ENCODE measurements around the gene EPHB1. TPM values are rescaled to one million over a fixed set of nuclear protein-coding genes. Genes with fewer than 3 reads are reported as not detected.

The EPHB1 gene
- total RNA-seq, 4 donors from 2014 or later = 2.3 to 5.6 (median 4.6) TPM

DNA sequence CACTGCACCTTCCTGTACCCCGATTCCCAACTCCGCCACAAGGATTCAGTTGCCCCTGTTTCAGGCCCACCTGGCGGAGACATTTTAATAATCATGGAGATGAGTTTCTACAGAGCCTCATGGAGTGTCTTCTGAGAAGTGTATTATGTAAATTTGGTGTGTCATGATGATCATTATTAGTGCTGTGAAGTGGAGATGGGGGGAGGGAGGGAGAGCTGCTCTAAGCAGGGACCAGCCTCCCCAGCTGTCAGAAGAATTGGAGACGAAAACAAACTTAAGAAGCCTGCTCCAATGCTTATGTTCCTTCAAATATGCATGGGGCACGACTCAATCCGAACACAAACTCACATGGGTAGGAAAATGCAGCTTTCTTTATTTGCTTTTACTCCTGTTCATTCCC, 127.8 kb downstream of the EPHB1 start:
- DNase-seq = no peak
- Histone ChIP-seq H3K9me3 (no peaks in the 10 kb centered on the region), H3K27ac (no peak overlapping the region), H3K36me3 (no peaks in the 10 kb centered on the region), H3K27me3 (no peaks in the 10 kb centered on the region), H3K4me1 (no peaks in the 10 kb centered on the region), H3K4me3 (replicated peaks in 1 of 3) (no peak overlapping the region)
- intact Hi-C loops (cut with DNase I) = no loop called here
- no peak for TF ChIP-seq POLR2A (IDR thresholded peaks at IDR 0.05)
- TF ChIP-seq, protein P1, sequence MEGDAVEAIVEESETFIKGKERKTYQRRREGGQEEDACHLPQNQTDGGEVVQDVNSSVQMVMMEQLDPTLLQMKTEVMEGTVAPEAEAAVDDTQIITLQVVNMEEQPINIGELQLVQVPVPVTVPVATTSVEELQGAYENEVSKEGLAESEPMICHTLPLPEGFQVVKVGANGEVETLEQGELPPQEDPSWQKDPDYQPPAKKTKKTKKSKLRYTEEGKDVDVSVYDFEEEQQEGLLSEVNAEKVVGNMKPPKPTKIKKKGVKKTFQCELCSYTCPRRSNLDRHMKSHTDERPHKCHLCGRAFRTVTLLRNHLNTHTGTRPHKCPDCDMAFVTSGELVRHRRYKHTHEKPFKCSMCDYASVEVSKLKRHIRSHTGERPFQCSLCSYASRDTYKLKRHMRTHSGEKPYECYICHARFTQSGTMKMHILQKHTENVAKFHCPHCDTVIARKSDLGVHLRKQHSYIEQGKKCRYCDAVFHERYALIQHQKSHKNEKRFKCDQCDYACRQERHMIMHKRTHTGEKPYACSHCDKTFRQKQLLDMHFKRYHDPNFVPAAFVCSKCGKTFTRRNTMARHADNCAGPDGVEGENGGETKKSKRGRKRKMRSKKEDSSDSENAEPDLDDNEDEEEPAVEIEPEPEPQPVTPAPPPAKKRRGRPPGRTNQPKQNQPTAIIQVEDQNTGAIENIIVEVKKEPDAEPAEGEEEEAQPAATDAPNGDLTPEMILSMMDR (IDR thresholded peaks at IDR 0.05) = no peak
- WGBS, 2 donors = 95% methylated on average over 6 of the region's 6 CpGs

DNA sequence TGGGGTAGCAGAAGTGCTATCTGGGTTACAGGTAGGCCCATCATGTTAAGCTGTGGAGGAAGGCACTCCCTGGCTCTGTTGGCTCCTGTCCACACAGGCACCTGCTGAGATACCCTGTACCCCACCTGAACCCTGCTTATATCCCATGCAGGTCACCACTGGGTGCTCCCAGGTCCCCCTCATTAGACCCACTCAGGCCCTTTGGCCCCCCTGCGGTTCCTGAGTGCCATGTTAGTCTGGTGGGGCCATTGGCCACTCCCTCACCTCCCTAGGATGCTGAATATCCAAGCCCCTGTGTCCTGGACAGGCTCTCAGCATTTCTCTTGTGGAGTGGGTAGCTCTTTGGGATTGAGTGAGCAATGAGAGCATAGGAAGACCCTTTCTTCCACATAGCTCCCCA, 128.2 kb downstream of the EPHB1 start:
- TF ChIP-seq POLR2A (IDR thresholded peaks at IDR 0.05) = no peak
- TF ChIP-seq, protein P1 (IDR thresholded peaks at IDR 0.05) = no peak
- Histone ChIP-seq H3K27ac (no peak overlapping the region), H3K4me3 (replicated peaks in 1 of 3) (no peak overlapping the region), H3K36me3 (no peaks in the 10 kb centered on the region), H3K27me3 (no peaks in the 10 kb centered on the region), H3K4me1 (no peaks in the 10 kb centered on the region), H3K9me3 (no peaks in the 10 kb centered on the region)
- no peak for DNase-seq
- intact Hi-C loops (cut with DNase I) = no loop called here
- 88 to 100% methylated on average over 1 of the region's 1 CpG for WGBS, 2 donors

DNA sequence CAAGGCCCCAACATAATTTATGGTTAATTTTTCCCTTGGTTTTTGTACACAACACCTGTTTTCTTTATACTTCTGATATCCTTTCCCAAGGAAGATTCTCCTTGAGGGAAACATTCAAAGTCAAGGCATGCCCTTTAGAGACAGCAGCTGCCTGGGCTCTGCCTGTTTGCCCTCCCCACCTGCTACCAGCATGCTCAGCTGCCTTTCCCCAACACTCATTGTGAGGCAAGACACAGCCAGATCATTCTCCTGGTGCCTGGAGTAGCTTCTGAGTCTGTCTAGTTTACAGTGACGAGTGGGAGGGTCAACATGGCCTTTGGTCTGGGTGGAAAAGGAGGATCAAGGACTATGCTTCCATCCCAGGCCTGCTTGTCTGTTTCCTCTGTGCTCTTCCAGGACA, 132.5 kb downstream of the EPHB1 start:
- H3K4me1 ChIP-seq = peaks cover 4 to 8% of the 10 kb centered on the region in 2 donors
- no peaks in the 10 kb centered on the region for H3K27me3 ChIP-seq
- intact Hi-C loops (cut with DNase I) = no loop called here
- no peak for DNase-seq
- TF ChIP-seq, protein P1 (IDR thresholded peaks at IDR 0.05) = no peak
- no peak for TF ChIP-seq POLR2A (IDR thresholded peaks at IDR 0.05)
- H3K27ac ChIP-seq = no peak overlapping the region
- no peak overlapping the region for H3K4me3 ChIP-seq (replicated peaks in 1 of 3)
- no peaks in the 10 kb centered on the region for H3K36me3 ChIP-seq
- 88 to 100% methylated on average over 1 of the region's 1 CpG for WGBS, 2 donors
- H3K9me3 ChIP-seq = no peaks in the 10 kb centered on the region

DNA sequence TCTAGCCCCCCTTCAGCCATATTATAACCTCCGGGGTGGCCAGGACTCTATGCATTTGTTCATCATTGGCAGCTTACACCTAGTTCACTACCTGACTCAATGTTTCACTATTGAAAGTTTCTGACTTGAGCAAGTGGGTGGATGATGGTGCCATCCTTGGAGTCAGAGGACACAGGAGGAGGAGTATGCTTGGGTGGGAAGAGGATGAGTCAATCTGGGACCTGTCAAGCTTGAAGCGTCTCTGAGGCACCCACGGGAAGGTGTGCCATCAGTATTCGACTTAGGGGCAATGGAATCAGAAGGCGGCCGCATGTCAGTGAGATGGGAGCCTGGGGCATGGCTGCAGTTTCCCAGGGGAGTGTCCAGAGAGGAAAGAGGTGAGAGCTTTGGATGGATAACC, 133.3 kb downstream of the EPHB1 start:
- no peak for TF ChIP-seq POLR2A (IDR thresholded peaks at IDR 0.05)
- TF ChIP-seq, protein P1 (IDR thresholded peaks at IDR 0.05) = no peak
- DNase-seq = no peak
- 83 to 95% methylated on average over 6 of the region's 6 CpGs for WGBS, 2 donors

DNA sequence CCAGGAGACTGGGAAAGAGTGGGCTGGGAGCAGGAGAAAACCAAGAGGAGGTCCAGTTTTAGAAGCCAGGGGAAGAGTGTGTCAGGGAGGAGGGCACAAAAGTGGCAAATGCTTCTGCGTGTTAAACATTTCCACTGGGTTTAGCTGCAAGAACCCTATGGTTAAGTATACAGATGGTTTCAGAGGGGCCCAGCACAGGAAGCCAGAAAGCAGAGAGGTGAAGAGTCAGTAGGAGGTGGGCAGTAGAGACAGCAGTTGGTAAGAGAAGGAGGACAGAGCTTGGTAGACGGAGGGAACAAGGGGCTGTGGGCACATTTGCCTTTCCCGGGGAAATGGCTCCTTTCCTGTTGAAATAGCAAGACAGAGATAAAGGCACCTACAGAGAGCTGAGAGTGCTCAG, 133.8 kb downstream of the EPHB1 start:
- TF ChIP-seq, protein P1 (IDR thresholded peaks at IDR 0.05) = no peak
- no peak for TF ChIP-seq POLR2A (IDR thresholded peaks at IDR 0.05)
- intact Hi-C loops (cut with DNase I) = no loop called here
- no peaks in the 10 kb centered on the region for H3K36me3 ChIP-seq
- H3K27ac ChIP-seq = no peak overlapping the region
- H3K4me1 ChIP-seq = peaks cover 4 to 8% of the 10 kb centered on the region in 2 donors
- 79 to 88% methylated on average over 3 of the region's 3 CpGs for WGBS, 2 donors
- no peaks in the 10 kb centered on the region for H3K27me3 ChIP-seq
- no peak overlapping the region for H3K4me3 ChIP-seq (replicated peaks in 1 of 3)
- DNase-seq = no peak
- H3K9me3 ChIP-seq = no peaks in the 10 kb centered on the region

More for the DNA sequence above, 133.3 kb downstream of the EPHB1 start:
- intact Hi-C loops (cut with DNase I) = no loop called here
- Histone ChIP-seq H3K27me3 (no peaks in the 10 kb centered on the region), H3K4me1 (peaks cover 4 to 8% of the 10 kb centered on the region in 2 donors), H3K4me3 (replicated peaks in 1 of 3) (no peak overlapping the region), H3K9me3 (no peaks in the 10 kb centered on the region), H3K27ac (no peak overlapping the region), H3K36me3 (no peaks in the 10 kb centered on the region)

Data from thyroid gland (tissue), 4 donors.